Epithelial cell of alveolus of lung (primary cell): ENCODE data around the gene FMR1. TPM values are rescaled to one million over a fixed set of nuclear protein-coding genes. Genes with fewer than 3 reads are reported as not detected.

Experiments used
- total RNA-seq: library from RNA; depleted of rRNA; stranded (reverse); fragments of >200 nt; gene quantifications from 2 replicates; pipeline ENCODE4 v1.2.1, GENCODE V29; 2015

The FMR1 gene
- total RNA-seq = 11.5 and 28.8 TPM in 2 replicates

GRCh38 chrX:147911192-147912022 is at the start of gene FMR1:
Gene FMR1 (plus strand): TSS chrX:147911919. CDS start chrX:147912180, 261 bp downstream.

DNA sequence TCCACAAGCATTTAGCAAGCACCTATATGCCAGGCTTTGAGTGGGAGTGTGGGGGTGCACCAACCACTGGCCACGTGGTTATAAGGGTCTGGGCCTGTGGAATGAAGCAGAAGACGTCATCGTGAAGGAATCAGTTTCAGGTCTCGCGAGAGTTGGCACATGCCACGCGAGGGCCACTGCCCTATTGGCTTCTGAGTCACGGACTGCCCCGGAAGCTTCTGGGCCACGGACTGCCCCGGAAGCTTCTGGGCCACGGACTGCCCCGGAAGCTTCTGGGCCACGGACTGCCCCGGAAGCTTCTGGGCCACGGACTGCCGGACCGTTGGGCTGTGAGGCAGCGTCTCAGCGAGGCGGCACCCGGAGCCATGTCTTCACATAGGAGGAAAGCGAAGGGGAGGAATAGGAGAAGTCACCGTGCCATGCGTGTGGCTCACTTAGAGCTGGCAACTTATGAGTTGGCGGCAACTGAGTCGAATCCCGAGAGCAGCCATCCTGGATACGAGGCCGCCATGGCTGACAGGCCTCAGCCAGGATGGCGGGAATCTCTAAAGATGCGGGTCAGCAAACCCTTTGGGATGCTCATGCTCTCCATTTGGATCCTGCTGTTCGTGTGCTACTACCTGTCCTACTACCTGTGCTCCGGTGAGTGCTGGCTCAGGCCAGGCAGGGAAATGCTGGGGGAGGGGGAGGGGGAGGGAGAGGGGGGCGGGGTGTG is 69.5 kb downstream of the FMR1 start, which contains the start of gene FMR1NB:
Gene FMR1NB (plus strand): TSS at position 300 of the 715 bp plus-strand sequence. CDS start 66 bp downstream, at position 366.

Other genes starting within 250 kb of the FMR1 start
- gene FMR1NB, start 69.4 kb downstream of the FMR1 start, total RNA-seq = not detected in 2 replicates